Kidney (tissue), 14 donors: ENCODE results near the gene NSUN2. TPM values are rescaled to one million over a fixed set of nuclear protein-coding genes. Genes with fewer than 3 reads are reported as not detected.

ENCODE experiments used
- DNase-seq, 5 donors: peaks; one replicate each; pipeline ENCODE4 v3.0.0-alpha.2; 2013 to 2020
- FAIRE-seq: peaks from 2 replicates; lab custom pipeline; 2012; peaks lifted over from hg19 to GRCh38; lab: Jason Lieb, UNC
- H3K27ac ChIP-seq, 2 donors: one replicate each; pipeline ENCODE4 v1.7.0; 2013; ENCODE audit warnings: low read depth in 2 of 2, low read length in 2 of 2, inconsistent platforms in 1 of 2
- H3K27me3 ChIP-seq: one replicate; pipeline ENCODE4 v1.7.1; 2013; ENCODE audit warnings: low read length, inconsistent platforms; ENCODE audit not compliant: control insufficient read depth, insufficient read depth
- H3K36me3 ChIP-seq, 3 donors: one replicate each; pipeline versions ENCODE4 v1.7.0 to v1.7.1; 2013; ENCODE audit warnings: low read length in 3 of 3, control low read depth in 1 of 3, inconsistent platforms in 1 of 3; ENCODE audit not compliant: insufficient read depth in 3 of 3, control insufficient read depth in 2 of 3
- H3K4me1 ChIP-seq, 3 donors: one replicate each; pipeline versions ENCODE4 v1.7.0 to v1.7.1; 2013; ENCODE audit warnings: low read length in 3 of 3, inconsistent platforms in 1 of 3, low read depth in 1 of 3; ENCODE audit not compliant: control insufficient read depth in 2 of 3, insufficient read depth in 2 of 3
- H3K4me3 ChIP-seq, 3 donors: one replicate each; pipeline versions ENCODE4 v1.7.0 to v1.8.1; 2013; ENCODE audit warnings: low read length in 3 of 3, control low read depth in 1 of 3, inconsistent platforms in 1 of 3
- H3K9ac ChIP-seq, 3 donors: one replicate each; pipeline versions ENCODE4 v1.7.0 to v1.7.1; 2013; ENCODE audit warnings: low read length in 3 of 3, control low read depth in 1 of 3, inconsistent platforms in 1 of 3
- H3K9me3 ChIP-seq, 3 donors: one replicate each; pipeline versions ENCODE4 v1.7.0 to v1.7.1; 2013; ENCODE audit warnings: low read length in 3 of 3, control low read depth in 1 of 3, inconsistent platforms in 1 of 3; ENCODE audit not compliant: control insufficient read depth in 2 of 3, insufficient read depth in 1 of 3
- intact Hi-C: fragments of 100-400 bp; cut with DNase I; formaldehyde crosslinking; loops from one replicate; pipeline ENCODE4 v1.11.1; 2022
- polyA plus RNA-seq: library from polyadenylated mRNA; stranded (reverse); fragments of 350-450 nt; fragmentation: Illumina TruSeq; extraction: RNeasy Lipid Tissue Mini Kit (QIAGEN cat#74804); gene quantifications from one replicate; pipeline ENCODE4 v1.2.3, GENCODE V29; 2014; ENCODE audit warnings: low read depth, low replicate concordance; ENCODE audit not compliant: insufficient read depth
- total RNA-seq: library from RNA; stranded (reverse); fragmentation: NEBNext Ultra II Directional; extraction: Animal tissue kit (Norgen Biotek cat#: 25700); gene quantifications from one replicate; pipeline ENCODE4 v1.2.1, GENCODE V29; 2021
- TF ChIP-seq, protein P1 (sequence below): IDR thresholded peaks from 3 replicates; pipeline ENCODE4 v1.5.1; 2012; ENCODE audit warnings: mild to moderate bottlenecking, moderate library complexity, borderline replicate concordance; ENCODE audit not compliant: insufficient read depth; ENCODE audit errors: extremely low read depth
- donor health status: control.
- donor health status: control.
- donor health status: control.
- donor health status: control.
- donor health status: control.
- donor health status: DM: yes; HTN: yes; CAD: no.
- donor health status: Normal renal cell carcinoma (clear cell type).

Gene NSUN2
- total and polyA plus RNA-seq, 2 donors from 2014 or later: 16.9 to 48.9 TPM

DNA sequence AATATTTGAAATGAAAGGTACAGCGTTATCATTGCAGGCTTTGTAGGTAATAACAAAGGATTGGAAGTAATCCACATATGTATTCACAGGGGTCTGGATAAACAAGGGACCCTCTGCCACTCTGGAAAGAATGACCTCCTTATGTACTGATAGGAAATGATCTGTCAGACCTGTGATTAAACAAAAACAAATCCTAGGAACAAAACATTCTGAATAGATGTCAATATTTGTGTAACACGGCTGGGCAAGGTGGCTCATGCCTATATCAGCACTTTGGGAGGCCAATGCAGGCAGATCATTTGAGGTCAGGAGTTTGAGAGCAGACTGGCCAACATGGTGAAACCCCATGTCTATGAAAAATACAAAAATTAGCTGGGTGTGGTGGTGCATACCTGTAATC lies 42.3 kb downstream of the NSUN2 start:
- H3K27me3 ChIP-seq: no peaks in the 10 kb centered on the region
- no peaks in the 10 kb centered on the region for H3K4me1 ChIP-seq
- no peak overlapping the region for H3K4me3 ChIP-seq
- no peaks in the 10 kb centered on the region for H3K36me3 ChIP-seq
- FAIRE-seq (no peak), DNase-seq (no peak)
- intact Hi-C loops: no loop called here
- TF ChIP-seq, protein P1, sequence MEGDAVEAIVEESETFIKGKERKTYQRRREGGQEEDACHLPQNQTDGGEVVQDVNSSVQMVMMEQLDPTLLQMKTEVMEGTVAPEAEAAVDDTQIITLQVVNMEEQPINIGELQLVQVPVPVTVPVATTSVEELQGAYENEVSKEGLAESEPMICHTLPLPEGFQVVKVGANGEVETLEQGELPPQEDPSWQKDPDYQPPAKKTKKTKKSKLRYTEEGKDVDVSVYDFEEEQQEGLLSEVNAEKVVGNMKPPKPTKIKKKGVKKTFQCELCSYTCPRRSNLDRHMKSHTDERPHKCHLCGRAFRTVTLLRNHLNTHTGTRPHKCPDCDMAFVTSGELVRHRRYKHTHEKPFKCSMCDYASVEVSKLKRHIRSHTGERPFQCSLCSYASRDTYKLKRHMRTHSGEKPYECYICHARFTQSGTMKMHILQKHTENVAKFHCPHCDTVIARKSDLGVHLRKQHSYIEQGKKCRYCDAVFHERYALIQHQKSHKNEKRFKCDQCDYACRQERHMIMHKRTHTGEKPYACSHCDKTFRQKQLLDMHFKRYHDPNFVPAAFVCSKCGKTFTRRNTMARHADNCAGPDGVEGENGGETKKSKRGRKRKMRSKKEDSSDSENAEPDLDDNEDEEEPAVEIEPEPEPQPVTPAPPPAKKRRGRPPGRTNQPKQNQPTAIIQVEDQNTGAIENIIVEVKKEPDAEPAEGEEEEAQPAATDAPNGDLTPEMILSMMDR: no peak
- H3K27ac ChIP-seq: no peak overlapping the region
- no peak overlapping the region for H3K9ac ChIP-seq
- no peaks in the 10 kb centered on the region for H3K9me3 ChIP-seq

- Histone ChIP-seq H3K36me3 (no peaks in the 10 kb centered on the region), H3K4me3 (no peak overlapping the region), H3K9me3 (no peaks in the 10 kb centered on the region), H3K27ac (no peak overlapping the region), H3K4me1 (no peaks in the 10 kb centered on the region), H3K27me3 (no peaks in the 10 kb centered on the region), H3K9ac (no peak overlapping the region)
- TF ChIP-seq, protein P1: no peak
- intact Hi-C loops: no loop called here
- DNase-seq (no peak), FAIRE-seq (no peak)
These were observed 45.7 kb downstream of the NSUN2 start for GRCh38 chr5:6587171-6587570.

DNA sequence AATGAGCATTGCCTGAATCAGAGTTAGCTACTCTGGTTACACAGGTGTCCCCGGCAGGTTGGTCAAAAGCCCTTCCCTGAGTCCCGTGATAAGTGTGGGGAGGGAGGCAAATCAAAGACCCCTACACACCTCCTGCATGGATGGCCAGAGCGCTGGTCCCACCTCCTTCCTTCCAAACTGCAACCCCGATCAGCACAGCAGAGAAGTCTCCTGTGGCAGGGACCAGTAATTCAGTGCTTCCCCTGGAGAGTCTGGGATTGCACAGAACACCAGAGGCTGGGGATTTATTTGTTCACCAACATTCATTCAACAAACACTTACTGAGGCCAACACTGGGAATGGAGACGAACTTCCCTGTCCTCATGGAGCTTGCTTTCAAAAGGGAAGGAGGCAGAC lies 46.2 kb downstream of the NSUN2 start:
- TF ChIP-seq, protein P1: no peak
- H3K27me3 ChIP-seq: no peaks in the 10 kb centered on the region
- no peaks in the 10 kb centered on the region for H3K4me1 ChIP-seq
- no peak overlapping the region for H3K9ac ChIP-seq
- intact Hi-C loops: no loop called here
- H3K27ac ChIP-seq: no peak overlapping the region
- no peaks in the 10 kb centered on the region for H3K9me3 ChIP-seq
- H3K4me3 ChIP-seq: no peak overlapping the region
- no peak for DNase-seq
- no peaks in the 10 kb centered on the region for H3K36me3 ChIP-seq
- FAIRE-seq: no peak

GRCh38 chr5:6585939-6586646 lies 46.8 kb downstream of the NSUN2 start:
- Histone ChIP-seq H3K4me3 (no peak overlapping the region), H3K9me3 (no peaks in the 10 kb centered on the region), H3K27me3 (no peaks in the 10 kb centered on the region), H3K9ac (no peak overlapping the region), H3K36me3 (no peaks in the 10 kb centered on the region), H3K27ac (no peak overlapping the region), H3K4me1 (no peaks in the 10 kb centered on the region)
- no peak for FAIRE-seq
- no peak for DNase-seq
- TF ChIP-seq, protein P1: no peak
- intact Hi-C loops: no loop called here
